COLO829 (cell line): ENCODE results near the gene GRM4.

Source experiments
- DNase-seq: peaks from one replicate; pipeline ENCODE4 v3.0.0; 2012; ENCODE audit warnings: low spot score

GRM4 gene

GRCh38 chr6:34142061-34142998 is 3.6 kb downstream of the GRM4 start:
- DNase-seq = no peak

GRCh38 chr6:34140075-34140474 is 5.8 kb downstream of the GRM4 start:
- DNase-seq = no peak

- DNase-seq = no peak
These were observed 6.9 kb downstream of the GRM4 start for GRCh38 chr6:34138914-34139510.

- no peak for DNase-seq
These were observed 7.7 kb downstream of the GRM4 start for GRCh38 chr6:34138191-34138590.

- DNase-seq = no peak
These were observed 10.3 kb downstream of the GRM4 start for GRCh38 chr6:34135541-34135940.

GRCh38 chr6:34132486-34133185 is 13.3 kb downstream of the GRM4 start:
- peak; percentile 72 for DNase-seq

- DNase-seq = no peak
These were observed 14.3 kb downstream of the GRM4 start for GRCh38 chr6:34131326-34132290.

- no peak for DNase-seq
These were observed 15.0 kb downstream of the GRM4 start for GRCh38 chr6:34130862-34131261.

GRCh38 chr6:34129753-34130152 is 16.1 kb downstream of the GRM4 start:
- DNase-seq = no peak

- DNase-seq = no peak
These were observed 17.8 kb downstream of the GRM4 start for GRCh38 chr6:34128045-34128444.

- DNase-seq = no peak
These were observed 19.5 kb downstream of the GRM4 start for GRCh38 chr6:34126419-34126818.

GRCh38 chr6:34125939-34126338 is 19.9 kb downstream of the GRM4 start:
- DNase-seq = no peak

- DNase-seq = no peak
These were observed 24.8 kb downstream of the GRM4 start for GRCh38 chr6:34120953-34121675.

GRCh38 chr6:34115915-34116314 is 30.0 kb downstream of the GRM4 start:
- DNase-seq = no peak

GRCh38 chr6:34115403-34115795 is 30.5 kb downstream of the GRM4 start:
- DNase-seq = peak; percentile 73

GRCh38 chr6:34114695-34115402 is 31.0 kb downstream of the GRM4 start:
- no peak for DNase-seq

GRCh38 chr6:34113532-34113931 is 32.4 kb downstream of the GRM4 start:
- no peak for DNase-seq

GRCh38 chr6:34112126-34112525 is 33.8 kb downstream of the GRM4 start:
- no peak for DNase-seq

- no peak for DNase-seq
These were observed 35.3 kb downstream of the GRM4 start for GRCh38 chr6:34110610-34111009.

GRCh38 chr6:34108176-34108575 is 37.7 kb downstream of the GRM4 start:
- DNase-seq = no peak
